ENCODE measurements around the gene ZNF768. TPM values are rescaled to one million over a fixed set of nuclear protein-coding genes. Genes with fewer than 3 reads are reported as not detected.
A peak's percentile ranks its signal among the peaks of the same experiment; 100 is the strongest.
"Not testable (repeated sequence)": the region's sequence is repeated elsewhere in the genome, so short reads cannot be mapped to it uniquely, and the experiment has no call there.

The ZNF768 gene
- total and polyA plus RNA-seq, 12 donors: 8.7 to 103 (median 30.9) TPM

DNA sequence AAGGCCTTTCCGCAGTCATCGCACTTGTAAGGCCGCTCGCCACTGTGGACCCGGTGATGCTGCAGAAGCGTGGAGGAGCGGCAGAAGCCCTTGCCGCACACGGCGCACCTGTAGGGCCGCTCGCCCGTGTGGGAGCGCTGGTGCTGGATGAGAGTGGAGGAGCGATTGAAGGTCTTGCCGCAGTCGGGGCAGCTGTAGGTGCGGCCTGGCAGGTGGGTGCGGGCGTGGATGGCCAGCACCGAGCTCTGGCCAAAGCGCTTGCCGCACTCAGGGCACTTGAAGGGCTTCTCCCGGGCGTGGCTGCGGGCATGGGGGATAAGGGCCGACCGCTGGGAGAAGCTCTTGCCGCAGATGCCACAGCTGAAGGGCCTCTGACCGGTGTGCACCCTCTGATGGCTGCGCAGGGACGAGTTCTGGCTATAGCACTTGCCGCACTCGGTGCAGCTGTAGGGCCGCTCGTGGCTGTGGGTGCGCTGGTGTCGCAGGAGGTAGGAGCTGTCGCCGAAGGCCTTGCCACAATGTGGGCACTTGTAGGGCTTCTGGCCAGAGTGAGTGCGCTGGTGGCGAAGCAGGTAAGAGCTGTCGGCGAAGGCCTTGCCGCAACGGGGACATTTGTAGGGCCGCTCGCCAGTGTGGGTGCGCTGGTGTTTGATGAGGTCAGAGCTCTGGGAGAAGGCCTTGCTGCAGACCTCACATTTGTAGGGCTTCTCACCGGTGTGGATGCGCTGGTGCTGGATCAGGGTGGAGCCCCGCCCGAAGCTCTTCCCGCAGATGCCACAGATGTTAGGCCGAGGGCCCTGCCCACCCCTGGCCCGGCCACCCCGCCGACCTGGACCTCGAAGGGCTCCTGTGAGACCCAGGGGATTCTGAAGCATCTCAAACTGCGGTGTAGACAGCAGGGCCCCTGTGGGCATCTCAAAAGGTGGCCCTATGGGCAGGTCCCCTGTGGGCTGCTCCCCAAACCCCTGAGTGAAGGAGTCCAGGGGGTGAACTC lies 1.5 kb downstream of the ZNF768 start:
- Histone ChIP-seq H3K27me3 (no peaks in the 10 kb centered on the region), H3K27ac (no peak overlapping the region), H3K4me3 (no peak overlapping the region), H3K36me3 (replicated peaks in 1 of 2) (no peaks in the 10 kb centered on the region), H3K4me1 (replicated peaks in 1 of 2) (peaks cover 7 to 13% of the 10 kb centered on the region in 2 donors), H3K9me3 (replicated peaks in 1 of 3) (no peaks in the 10 kb centered on the region)
- TF ChIP-seq, protein P1, sequence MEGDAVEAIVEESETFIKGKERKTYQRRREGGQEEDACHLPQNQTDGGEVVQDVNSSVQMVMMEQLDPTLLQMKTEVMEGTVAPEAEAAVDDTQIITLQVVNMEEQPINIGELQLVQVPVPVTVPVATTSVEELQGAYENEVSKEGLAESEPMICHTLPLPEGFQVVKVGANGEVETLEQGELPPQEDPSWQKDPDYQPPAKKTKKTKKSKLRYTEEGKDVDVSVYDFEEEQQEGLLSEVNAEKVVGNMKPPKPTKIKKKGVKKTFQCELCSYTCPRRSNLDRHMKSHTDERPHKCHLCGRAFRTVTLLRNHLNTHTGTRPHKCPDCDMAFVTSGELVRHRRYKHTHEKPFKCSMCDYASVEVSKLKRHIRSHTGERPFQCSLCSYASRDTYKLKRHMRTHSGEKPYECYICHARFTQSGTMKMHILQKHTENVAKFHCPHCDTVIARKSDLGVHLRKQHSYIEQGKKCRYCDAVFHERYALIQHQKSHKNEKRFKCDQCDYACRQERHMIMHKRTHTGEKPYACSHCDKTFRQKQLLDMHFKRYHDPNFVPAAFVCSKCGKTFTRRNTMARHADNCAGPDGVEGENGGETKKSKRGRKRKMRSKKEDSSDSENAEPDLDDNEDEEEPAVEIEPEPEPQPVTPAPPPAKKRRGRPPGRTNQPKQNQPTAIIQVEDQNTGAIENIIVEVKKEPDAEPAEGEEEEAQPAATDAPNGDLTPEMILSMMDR (IDR thresholded peaks at IDR 0.05): no peak
- peak in 1 of 7 donors; percentile 31 for DNase-seq
- WGBS, 4 donors: 92 to 96% (median 95%) methylated on average over 33 to 60 of the region's 60 CpGs
- intact Hi-C loops (cut with DNase I): loop anchor here (5.0 to 10.0 kb wide), 2 partner anchors 78 to 80 kb away; partner anchors contain the start of gene SEPHS2 (in 2 of the 2)

DNA sequence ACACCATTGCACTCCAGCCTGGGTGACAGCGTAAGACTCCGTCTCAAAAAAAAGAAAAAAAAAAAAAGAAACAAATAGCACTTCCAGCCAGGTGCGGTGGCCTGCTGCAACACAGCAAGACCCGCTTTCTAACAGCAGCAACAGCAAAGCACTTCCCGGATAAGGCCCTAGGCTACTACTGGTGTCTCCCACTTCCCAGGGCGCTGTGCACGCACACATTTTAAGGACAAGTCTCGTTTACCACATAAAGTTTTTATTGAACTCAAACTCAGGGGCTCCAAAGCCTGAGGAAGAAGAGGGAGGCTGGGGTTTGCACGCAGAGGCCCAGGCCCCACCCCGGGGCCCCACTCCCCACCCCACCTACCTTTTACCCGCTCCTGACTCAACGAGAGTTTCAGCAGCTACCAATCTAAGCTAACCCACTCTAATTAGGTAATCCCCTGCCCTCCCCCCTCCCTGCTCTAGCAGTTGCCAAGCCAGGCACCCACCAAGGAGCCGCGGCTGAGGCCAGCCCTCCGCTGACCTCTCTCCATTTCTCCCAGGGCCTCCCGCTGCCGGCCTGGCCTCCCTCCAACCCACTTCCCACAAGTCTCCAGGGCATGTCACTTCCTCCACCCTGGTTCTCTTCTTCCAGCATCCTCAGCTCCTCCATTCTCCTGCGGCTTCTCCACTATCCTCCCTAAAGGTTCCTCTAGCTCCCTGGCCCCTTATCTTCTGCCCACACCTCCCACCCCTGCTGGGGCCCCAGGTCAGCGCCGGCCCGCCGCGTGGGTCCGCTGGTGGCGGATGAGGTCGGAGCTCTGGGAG lies 2.4 kb downstream of the ZNF768 start:
- intact Hi-C loops (cut with DNase I): loop anchor here in 1 of 2 donors (10.0 kb wide), 1 partner anchor 79 kb away; the partner anchor contains the start of gene SEPHS2
- peak in 4 of 7 donors; percentile 40 to 60 (median 50) for DNase-seq
- TF ChIP-seq POLR2A (IDR thresholded peaks at IDR 0.05): no peak
- TF ChIP-seq, protein P1 (IDR thresholded peaks at IDR 0.05): no peak
- H3K27ac ChIP-seq: no peak overlapping the region
- H3K4me3 ChIP-seq: no peak overlapping the region
- no peaks in the 10 kb centered on the region for H3K36me3 ChIP-seq (replicated peaks in 1 of 2)
- H3K27me3 ChIP-seq: no peaks in the 10 kb centered on the region
- 70 to 77% (median 71%) methylated on average over 22 to 26 of the region's 26 CpGs for WGBS, 4 donors
- no peaks in the 10 kb centered on the region for H3K9me3 ChIP-seq (replicated peaks in 1 of 3)
- H3K4me1 ChIP-seq (replicated peaks in 1 of 2): peaks cover 7 to 13% of the 10 kb centered on the region in 2 donors

GRCh38 chr16:30522702-30523463 lies 3.5 kb downstream of the ZNF768 start:
- 78 to 83% (median 82%) methylated on average over 12 of the region's 12 CpGs for WGBS, 4 donors
- H3K27me3 ChIP-seq; H3K27ac ChIP-seq; DNase-seq; H3K4me1 ChIP-seq (replicated peaks in 1 of 2); H3K36me3 ChIP-seq (replicated peaks in 1 of 2); H3K4me3 ChIP-seq; H3K9me3 ChIP-seq (replicated peaks in 1 of 3): not testable (repeated sequence)
- intact Hi-C loops (cut with DNase I): loop anchor here in 1 of 2 donors (10.0 kb wide), 1 partner anchor 78 kb away; the partner anchor contains the start of gene SEPHS2

GRCh38 chr16:30521873-30522641 lies 4.3 kb downstream of the ZNF768 start:
- 67 to 69% (median 68%) methylated on average over 7 to 11 of the region's 11 CpGs for WGBS, 4 donors

More at GRCh38 chr16:30521873-30522641, 4.3 kb downstream of the ZNF768 start:
- no peak overlapping the region for H3K27ac ChIP-seq
- H3K27me3 ChIP-seq: no peaks in the 10 kb centered on the region
- H3K4me1 ChIP-seq (replicated peaks in 1 of 2): peaks cover 0 to 3% of the 10 kb centered on the region in 2 donors
- intact Hi-C loops (cut with DNase I): loop anchor here in 1 of 2 donors (10.0 kb wide), 1 partner anchor 77 kb away; the partner anchor contains the start of gene SEPHS2
- H3K9me3 ChIP-seq (replicated peaks in 1 of 3): no peaks in the 10 kb centered on the region
- TF ChIP-seq POLR2A (IDR thresholded peaks at IDR 0.05): no peak
- TF ChIP-seq, protein P1 (IDR thresholded peaks at IDR 0.05): no peak
- H3K4me3 ChIP-seq: no peak overlapping the region
- no peaks in the 10 kb centered on the region for H3K36me3 ChIP-seq (replicated peaks in 1 of 2)
- DNase-seq: no peak

Measured in adrenal gland (tissue), 12 donors.